DMS 273 (cell line): Measurements from ENCODE around the gene GATB.
"Not testable (repeated sequence)": the region's sequence is repeated elsewhere in the genome, so short reads cannot be mapped to it uniquely, and the experiment has no call there.

Source experiments
- DNase-seq: peaks from one replicate; lab custom pipeline; 2025; ENCODE audit not compliant: unreplicated experiment; lab: John Stamatoyannopoulos, UW

GATB gene

DNA sequence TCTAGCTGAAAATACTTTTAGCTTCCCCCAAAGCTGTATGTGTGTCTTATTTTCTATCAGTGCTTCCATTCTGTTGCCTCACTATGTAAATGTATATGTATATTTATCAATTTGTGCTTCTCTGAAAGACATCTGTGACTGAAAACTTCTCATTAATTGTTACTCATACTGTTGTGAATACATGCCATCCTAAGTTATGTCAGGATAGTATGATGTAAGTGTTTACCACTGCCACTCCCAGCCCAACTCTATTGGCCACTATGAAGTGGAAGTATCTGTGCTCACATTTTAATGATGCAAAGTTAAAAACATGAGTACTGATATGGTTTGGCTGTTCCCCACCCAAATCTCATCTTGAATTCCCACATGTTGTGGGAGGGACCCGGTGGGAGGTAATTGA is 24.4 kb downstream of the GATB start:
- no peak for DNase-seq

- not testable (repeated sequence) for DNase-seq
Measured at GRCh38 chr4:151731670-151732069, 29.1 kb downstream of the GATB start.

DNA sequence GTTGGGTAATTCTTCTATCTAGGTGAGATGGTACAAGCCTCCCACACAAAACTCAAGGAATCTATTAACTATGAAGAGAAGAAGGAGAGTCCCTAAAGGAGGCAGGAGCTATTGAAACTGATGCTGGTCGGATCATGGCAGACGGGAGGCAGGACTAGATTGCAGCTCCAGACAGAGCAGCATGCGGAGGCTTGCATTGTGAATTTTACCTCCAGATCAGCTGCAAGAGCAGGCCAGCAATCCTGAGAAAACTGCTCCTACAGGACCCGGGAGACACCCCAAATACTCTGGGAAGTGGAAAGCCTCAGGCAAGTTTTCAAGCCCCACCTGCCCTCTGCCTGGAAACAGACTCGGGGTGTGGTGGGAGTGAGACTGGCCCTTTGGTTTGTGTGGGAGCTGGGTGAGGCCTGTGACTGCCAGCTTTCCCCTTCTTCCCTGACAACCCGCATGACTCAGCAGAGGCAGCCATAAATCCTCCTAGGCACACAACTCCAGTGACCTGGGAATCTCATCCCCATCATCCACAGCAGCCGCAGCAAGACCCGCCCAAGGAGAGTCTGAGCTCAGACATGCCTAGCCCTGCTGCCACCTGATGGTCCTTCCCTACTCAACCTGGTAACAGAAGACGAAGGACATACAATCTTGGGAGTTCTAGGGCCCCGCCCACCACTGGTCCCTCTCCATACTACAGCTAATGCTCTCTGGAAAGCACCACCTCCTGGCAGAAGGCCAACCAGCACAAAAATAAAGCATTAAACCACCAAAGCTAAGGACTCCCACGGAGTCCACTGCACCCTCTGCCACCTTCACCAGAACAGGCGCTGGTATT is 30.9 kb downstream of the GATB start:
- DNase-seq: peak; percentile 4

DNA sequence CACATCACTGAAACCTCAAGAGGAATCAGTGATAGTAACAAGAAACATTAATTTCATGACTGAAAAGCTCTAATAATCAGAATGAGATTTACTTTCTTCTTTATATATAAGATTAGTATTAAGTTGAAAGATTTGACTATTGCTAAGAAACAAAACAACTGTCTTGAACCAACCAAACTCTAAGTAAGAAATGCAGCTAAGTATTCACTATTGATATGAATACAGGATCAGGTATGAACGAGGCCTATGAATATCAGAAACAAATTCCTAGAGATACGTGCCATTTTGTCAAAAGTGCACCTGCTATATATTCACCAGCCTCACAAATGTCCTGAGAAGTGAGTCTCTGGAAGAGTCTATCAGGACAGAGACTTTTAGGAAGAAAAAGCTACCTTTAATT is 32.1 kb downstream of the GATB start:
- no peak for DNase-seq

DNA sequence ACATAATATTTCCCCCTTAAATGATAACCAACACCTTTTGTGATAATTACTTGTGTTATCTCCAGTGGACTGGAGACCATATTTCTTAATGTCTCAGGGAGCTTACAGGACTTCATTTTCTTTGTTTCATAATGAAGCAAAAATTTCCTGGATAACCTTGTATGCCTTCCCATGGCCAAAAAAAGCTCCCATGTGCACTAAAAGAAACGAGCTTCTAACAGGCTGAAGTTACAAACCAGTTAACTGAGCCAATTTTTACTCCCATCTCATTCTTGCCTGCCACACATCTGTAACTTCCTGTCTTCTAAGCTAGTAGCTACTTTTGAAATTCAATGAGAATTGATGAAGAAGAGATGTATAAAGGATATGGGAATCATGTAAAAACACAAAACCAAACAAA is 32.8 kb downstream of the GATB start:
- DNase-seq: no peak

GRCh38 chr4:151727365-151727764 is 33.4 kb downstream of the GATB start:
- DNase-seq: no peak

DNA sequence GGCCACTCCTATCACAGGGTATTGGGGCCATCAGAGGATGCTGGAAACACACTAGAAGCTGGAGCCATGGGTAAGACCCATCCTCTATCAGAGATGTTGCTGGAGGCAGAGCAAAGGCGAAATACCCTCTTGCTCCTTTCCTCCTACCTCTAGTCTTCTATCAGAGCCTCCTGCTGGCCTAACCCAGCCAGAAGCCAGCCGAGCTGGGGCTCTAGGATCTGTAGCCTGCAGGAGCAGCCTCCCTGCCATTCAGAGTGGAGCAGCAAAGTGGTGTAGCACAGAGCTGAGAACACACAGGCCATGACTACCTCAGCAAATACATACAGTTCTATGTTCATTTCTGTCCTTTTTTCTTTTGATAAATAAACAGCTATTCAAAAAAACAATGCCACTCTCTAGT is 35.7 kb downstream of the GATB start:
- no peak for DNase-seq

GRCh38 chr4:151721916-151722315 is 38.9 kb downstream of the GATB start:
- no peak for DNase-seq

DNA sequence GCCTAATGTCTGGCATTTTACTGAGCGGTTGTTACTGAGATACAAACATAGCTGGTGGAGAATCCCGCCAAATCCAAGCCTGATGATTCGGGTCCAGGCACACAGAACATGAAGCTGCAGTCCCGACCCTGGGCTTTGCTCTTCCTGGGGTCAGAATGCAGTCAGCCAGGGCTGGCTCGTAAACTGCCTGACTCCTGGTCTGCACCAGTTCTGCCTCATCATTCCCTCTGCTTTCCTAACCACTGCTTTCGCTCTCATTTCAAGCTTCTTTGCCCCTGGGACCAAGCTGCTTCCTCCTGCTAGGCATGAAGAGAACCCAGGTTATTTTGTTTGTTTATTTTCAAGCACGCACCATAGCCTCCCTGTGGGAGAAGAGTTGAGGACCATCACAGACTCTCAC is 39.3 kb downstream of the GATB start:
- no peak for DNase-seq

DNA sequence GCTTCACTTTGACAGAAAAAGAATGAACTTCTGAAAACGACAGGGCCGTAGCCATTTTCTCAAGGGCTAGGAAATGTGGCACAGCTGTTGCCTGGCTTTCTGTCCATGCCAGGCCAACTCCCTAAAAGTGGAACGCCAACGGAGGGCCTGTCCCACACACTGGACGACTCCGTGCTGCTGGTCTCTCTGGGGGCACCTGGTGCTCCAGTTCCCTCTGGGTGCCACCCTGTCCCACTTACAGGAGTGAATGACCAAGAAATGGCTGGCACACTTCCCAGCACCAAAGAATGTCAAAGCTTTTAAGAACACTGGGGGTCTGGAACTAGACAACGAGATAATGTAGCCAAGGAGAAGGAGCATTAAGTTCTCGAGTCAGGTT is 40.9 kb downstream of the GATB start:
- no peak for DNase-seq

- DNase-seq: no peak
Measured at GRCh38 chr4:151718984-151719955, 41.5 kb downstream of the GATB start.

DNA sequence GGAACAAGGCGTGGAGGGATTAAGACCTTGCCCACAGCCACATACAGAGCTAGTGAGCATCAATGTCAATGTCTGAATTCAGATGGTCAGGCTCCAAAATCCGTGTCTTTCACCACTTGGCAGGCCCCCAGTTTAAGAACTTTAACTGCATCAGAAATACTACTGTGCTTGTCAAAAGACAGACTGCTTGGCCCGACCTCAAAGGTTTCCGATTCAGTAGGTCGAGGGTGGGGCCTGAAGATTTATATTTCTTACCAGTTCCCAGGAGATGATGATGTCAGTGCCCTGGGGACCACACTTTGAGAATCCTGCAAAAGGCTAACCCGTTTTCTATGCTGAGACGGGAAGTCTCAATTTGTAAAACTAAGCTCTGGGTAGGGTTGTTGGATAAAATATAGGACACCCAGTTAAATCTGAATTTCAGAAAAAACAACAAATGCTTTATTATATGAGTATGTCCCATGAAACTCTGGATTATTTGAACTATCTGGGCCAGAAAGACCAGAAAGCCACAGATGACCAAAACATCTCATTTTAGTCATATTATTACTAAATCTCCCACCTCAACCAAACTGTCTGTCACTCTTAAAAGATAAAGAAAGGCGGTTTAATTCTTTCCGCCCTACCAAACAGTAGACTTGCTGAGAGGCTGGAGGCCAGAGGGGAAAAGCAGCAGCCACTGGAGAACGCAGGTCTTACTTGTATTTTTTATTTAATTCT is 42.7 kb downstream of the GATB start:
- DNase-seq: no peak

DNA sequence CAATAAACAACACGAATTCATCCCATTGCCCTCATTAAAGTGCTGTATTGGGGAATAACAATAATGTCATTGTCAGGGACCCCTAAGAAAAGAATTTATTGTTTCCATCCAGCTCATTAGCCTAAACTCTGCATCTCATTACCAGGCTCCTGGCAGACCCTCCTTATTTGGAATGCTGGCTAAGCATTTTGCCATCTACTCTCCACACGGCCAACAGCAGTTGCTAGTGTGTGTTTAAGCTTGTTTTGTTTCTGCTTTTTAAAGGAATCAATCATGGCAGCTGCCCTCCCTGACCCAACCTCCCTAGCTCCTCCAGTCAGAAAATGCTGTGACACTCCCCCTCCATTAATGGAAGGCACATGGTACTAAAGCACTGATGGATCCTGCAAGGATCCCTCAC is 43.5 kb downstream of the GATB start:
- no peak for DNase-seq

- no peak for DNase-seq
Measured at GRCh38 chr4:151716324-151716723, 44.5 kb downstream of the GATB start.

DNA sequence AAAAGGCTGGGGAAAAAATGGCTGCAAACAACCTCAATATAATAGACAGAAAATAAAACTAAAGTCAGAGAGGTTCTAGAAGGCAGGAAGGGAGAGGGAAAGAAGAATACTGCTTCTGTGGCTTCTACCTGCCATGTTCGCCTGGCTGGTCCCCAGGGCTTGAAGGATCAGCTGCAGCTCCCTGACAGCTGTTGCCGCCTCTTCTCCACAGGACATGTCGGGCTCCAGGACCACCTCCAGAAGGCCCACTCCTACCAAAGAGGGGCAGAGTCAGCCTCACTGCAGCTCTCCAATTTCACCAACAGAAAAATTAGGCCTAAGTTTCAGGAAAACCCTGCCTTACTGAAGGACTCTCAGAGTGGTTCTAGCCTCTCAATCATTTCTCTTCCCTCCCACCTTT is 44.9 kb downstream of the GATB start:
- DNase-seq: no peak

- no peak for DNase-seq
Measured at GRCh38 chr4:151712777-151713176, 48.0 kb downstream of the GATB start.

GRCh38 chr4:151711646-151712045 is 49.2 kb downstream of the GATB start:
- DNase-seq: no peak

DNA sequence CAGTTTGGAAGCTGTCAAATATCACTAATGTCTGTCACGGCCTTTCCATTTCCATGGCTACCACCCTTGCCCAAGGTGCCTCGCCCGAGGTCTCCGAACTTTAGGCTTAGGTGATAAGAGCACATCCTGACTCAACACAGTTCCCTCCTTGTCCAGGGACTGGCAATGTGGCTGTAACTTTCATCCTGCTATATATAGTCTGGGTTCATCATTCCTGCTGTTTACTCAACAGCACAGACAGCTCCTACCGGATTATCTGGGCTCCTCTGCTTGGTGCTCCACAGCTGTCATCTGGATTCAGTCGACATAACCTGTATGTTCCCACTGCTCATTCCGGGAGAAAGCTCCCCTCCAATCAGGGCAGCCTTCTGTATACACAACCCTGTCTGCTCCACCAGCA is 51.2 kb downstream of the GATB start:
- DNase-seq: no peak

DNA sequence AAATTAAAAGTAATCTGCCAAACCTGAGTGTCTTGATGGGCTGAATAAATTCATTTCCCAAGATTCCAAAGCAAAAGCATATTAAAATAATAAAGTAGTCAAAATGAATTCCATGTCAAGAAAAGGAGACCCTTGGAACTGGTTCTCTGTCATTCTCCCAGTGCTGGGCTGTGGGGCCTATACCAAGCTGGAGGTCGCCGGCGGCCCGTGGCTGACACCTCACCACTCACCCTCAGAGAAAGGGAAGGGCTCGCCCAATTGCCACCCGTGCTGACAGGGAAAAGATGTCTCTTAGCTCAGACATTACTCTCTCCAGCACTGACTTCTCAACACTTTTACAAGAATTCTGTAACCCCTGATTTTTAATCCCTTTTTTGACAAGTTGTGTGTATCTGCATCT is 51.7 kb downstream of the GATB start:
- DNase-seq: no peak

GRCh38 chr4:151708100-151708499 is 52.7 kb downstream of the GATB start:
- DNase-seq: no peak

- no peak for DNase-seq
Measured at GRCh38 chr4:151703401-151703800, 57.4 kb downstream of the GATB start.
